Activated CD4-positive, alpha-beta T cell treated with anti-CD3 and anti-CD28 coated beads, Interleukin-2, amount 10 ng/mL, durations not matched to agents 24 days and 14 days (primary cell): Measurements from ENCODE around the gene CPOX. TPM values are rescaled to one million over a fixed set of nuclear protein-coding genes. Genes with fewer than 3 reads are reported as not detected.

ENCODE experiments used
- DNase-seq: peaks from one replicate; pipeline ENCODE4 v3.0.0; 2022
- H3K27ac Mint-ChIP-seq: one replicate; pipeline ENCODE4 v1.8.0; 2022; ENCODE audit warnings: mild to moderate bottlenecking, mixed read lengths
- H3K27me3 Mint-ChIP-seq: one replicate; pipeline ENCODE4 v1.8.0; 2022; ENCODE audit warnings: mixed read lengths
- H3K36me3 Mint-ChIP-seq: one replicate; pipeline ENCODE4 v1.8.0; 2022; ENCODE audit warnings: low read depth, mild to moderate bottlenecking, mixed read lengths
- H3K4me1 Mint-ChIP-seq: one replicate; pipeline ENCODE4 v1.8.0; 2021; ENCODE audit warnings: mixed read lengths
- H3K4me3 Mint-ChIP-seq: one replicate; pipeline ENCODE4 v1.8.0; 2022; ENCODE audit warnings: mild to moderate bottlenecking, moderate library complexity, mixed read lengths
- H3K9me3 Mint-ChIP-seq: one replicate; pipeline ENCODE4 v1.8.0; 2021; ENCODE audit warnings: mixed read lengths
- intact Hi-C: fragments of 100-400 bp; cut with micrococcal nuclease; formaldehyde crosslinking; loops from one replicate; pipeline ENCODE4 v1.15.1; 2023
- total RNA-seq: library from RNA; stranded (reverse); gene quantifications from 2 replicates; pipeline ENCODE4 v1.2.3, GENCODE V29; 2022

CPOX gene
- total RNA-seq, 1 donor from 2014 or later: 46.4 TPM

DNA sequence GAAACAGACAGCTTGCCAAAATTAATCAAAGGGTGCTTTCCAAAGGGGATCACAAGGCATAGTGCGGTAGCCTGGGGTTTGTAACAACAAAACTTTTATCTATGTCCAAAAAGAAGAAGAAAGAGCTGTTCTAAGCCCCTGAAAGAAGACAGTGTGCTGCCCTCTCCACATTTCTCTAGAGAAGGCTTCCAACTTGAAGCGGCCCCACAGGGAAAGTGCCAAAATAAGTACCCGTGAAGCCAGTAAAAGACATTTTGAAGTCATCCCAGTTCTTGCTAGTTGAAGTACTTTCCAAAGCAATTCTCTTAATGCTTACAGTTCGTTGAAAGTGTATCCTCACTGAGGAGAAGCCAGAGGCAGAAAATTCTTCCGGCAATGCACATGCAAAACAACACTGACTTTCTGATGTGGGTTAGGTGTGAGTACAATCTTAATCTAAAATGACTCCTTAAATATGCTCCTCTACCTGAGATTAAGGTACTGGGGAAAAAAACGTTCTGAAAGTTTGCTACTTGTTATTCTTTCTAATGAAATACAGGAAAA is 40.3 kb downstream of the CPOX start:
- Mint-ChIP-seq H3K27ac (peak overlapping the region; percentile 86), H3K27me3 (no peaks in the 10 kb centered on the region), H3K4me1 (peaks cover 78% of the 10 kb centered on the region), H3K9me3 (peaks cover 3% of the 10 kb centered on the region), H3K4me3 (peak overlapping the region; percentile 72), H3K36me3 (peaks cover 36% of the 10 kb centered on the region)
- intact Hi-C loops: no loop called here
- DNase-seq: peak; percentile 65

DNA sequence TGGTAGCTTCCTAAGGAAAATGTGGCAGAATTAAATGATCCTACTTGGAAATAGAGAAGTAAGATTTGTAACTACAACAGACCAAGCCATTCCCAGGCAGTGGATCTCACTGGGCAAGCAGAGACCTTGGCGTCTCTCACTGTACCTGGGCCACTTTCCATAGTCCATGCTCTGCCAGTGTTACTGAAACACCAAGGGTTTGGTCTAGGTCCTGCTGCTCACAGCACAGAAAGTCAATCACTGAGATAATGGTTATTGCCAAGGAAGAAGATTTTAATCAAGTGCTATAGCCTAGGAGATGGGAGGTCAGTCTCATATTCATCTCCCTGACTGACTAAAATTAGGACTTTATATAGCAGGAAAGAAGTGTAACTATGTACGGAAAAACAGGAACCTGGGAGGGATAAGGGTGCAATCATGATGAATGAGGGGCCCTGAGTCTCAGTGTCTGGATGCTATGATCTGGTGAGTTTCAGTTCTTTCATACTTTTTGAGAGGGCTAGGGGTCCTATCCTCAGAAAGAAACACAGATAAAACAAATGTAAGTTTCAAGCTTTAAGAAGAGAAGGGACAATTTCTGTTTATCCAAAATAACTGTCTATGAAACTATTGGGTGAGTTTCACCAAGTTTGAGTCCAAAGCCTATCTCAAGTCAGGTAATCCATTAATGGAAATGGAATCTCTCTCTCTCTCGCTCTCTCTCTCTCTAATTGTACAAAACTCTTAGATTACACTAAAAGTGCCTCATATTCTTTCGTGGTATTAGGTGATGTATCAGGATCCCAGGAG is 41.0 kb downstream of the CPOX start:
- intact Hi-C loops: no loop called here
- Mint-ChIP-seq H3K9me3 (peaks cover 3% of the 10 kb centered on the region), H3K27me3 (no peaks in the 10 kb centered on the region), H3K4me1 (peaks cover 74% of the 10 kb centered on the region), H3K36me3 (peaks cover 37% of the 10 kb centered on the region), H3K4me3 (peak overlapping the region; percentile 72), H3K27ac (peak overlapping the region; percentile 86)
- DNase-seq: peak; percentile 55

DNA sequence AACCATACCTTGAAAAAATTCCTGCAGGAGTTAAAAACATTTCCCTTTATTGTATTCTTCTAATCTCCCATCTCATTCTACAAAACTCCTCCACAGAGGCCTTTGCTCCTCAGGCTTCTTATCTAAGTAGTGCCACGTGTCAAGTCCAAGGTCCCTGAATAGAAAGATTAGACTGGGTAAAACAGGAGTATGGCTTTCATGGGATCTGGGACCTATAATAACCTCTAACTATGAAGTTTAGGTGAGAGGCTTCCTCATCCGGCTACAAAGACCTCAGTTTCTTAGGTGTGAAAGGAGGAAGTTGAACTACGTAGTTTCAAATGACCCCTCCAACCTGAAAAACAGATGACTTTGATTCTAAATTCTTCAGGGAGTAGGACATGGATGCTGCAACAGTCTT is 41.7 kb downstream of the CPOX start:
- peaks cover 37% of the 10 kb centered on the region for H3K36me3 Mint-ChIP-seq
- peak overlapping the region; percentile 86 for H3K27ac Mint-ChIP-seq
- H3K9me3 Mint-ChIP-seq: peaks cover 3% of the 10 kb centered on the region
- DNase-seq: peak; percentile 52
- peaks cover 69% of the 10 kb centered on the region for H3K4me1 Mint-ChIP-seq
- intact Hi-C loops: no loop called here
- peak overlapping the region; percentile 72 for H3K4me3 Mint-ChIP-seq
- no peaks in the 10 kb centered on the region for H3K27me3 Mint-ChIP-seq

DNA sequence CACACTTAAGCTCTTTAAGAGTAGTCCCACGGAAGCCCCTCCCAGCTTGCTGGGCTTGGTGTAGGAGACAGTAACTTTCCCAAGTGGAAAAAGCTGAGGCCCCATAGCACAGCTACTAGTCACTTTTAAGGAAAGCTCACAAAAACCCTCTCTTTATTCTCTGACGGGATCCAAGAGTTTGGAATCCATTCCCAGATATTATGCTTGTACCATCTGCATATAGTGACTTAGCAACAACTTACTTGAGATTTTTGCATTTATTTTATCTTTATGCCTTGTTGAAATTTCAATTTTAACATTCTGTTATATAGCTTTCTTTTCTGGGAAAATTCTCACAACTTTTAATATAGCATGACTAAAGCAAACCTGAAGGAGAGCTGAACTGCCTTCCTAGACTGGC is 42.2 kb downstream of the CPOX start:
- Mint-ChIP-seq H3K4me1 (peaks cover 66% of the 10 kb centered on the region), H3K27me3 (no peaks in the 10 kb centered on the region), H3K4me3 (no peak overlapping the region), H3K27ac (no peak overlapping the region), H3K36me3 (peaks cover 37% of the 10 kb centered on the region), H3K9me3 (peaks cover 3% of the 10 kb centered on the region)
- DNase-seq: no peak
- intact Hi-C loops: no loop called here

DNA sequence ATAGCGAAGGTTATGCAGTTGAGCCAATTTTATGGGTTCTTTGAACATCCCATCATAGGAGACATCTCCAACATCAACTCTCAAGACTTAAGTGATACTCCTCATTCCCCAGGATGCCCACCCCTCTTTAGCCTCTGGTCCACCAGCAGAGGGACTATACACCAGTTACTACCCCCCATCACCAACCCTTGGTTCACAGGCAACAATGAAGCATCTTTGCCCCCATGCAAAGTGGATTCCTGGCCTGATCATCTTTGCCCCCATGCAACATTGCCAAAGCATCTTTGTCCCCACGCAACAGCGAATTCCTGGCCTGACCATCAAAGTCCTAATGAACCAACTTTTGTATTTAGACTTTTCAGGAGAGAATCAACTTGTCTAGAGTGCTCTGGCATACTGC is 42.6 kb downstream of the CPOX start:
- H3K27ac Mint-ChIP-seq: peak overlapping the region; percentile 18
- peaks cover 3% of the 10 kb centered on the region for H3K9me3 Mint-ChIP-seq
- H3K36me3 Mint-ChIP-seq: peaks cover 36% of the 10 kb centered on the region
- H3K4me1 Mint-ChIP-seq: peaks cover 66% of the 10 kb centered on the region
- no peaks in the 10 kb centered on the region for H3K27me3 Mint-ChIP-seq
- peak; percentile 56 for DNase-seq
- intact Hi-C loops: no loop called here
- H3K4me3 Mint-ChIP-seq: no peak overlapping the region

DNA sequence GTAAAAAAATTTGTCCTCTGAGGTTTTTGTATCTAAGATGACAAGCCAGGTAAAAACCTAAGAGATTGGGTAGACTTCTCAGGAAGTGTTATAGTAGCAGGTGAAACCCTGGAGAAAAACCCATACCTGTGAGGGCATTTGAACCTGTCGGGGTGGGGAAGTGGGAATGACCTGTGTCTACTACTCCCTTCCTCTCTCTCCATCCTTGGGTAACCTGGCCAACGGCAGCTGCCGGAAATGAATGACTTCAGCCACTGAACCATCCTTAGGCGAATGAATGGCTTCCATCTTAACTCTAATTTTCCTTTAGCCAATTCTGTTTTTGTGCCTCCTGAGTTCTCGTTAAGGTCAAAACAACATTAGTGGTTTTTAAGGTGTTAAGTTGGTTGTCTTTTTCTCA is 44.9 kb downstream of the CPOX start:
- Mint-ChIP-seq H3K27ac (no peak overlapping the region), H3K4me3 (no peak overlapping the region), H3K9me3 (no peaks in the 10 kb centered on the region), H3K36me3 (peaks cover 32% of the 10 kb centered on the region), H3K4me1 (peaks cover 57% of the 10 kb centered on the region), H3K27me3 (no peaks in the 10 kb centered on the region)
- DNase-seq: peak; percentile 51
- intact Hi-C loops: no loop called here

DNA sequence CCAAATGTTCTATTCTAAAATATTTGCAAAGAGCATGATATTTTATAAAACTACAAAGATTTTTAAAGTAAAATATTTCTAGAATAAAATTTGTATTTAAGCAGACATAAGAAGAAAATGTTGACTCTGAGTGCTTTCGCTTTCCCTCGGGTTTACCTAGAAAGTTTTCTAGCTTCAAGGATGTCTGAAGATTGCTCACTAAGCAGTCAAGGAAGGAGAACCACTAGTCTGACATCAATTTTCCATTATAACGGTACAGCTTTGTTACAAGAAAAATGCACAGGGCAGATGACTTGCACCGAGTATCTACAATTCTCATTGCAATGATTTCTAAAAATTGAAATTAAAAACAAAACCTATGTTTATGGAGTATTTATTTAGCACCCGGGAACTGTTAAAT is 47.5 kb downstream of the CPOX start:
- DNase-seq: peak; percentile 82
- peak overlapping the region; percentile 78 for H3K4me3 Mint-ChIP-seq
- H3K4me1 Mint-ChIP-seq: peaks cover 52% of the 10 kb centered on the region
- H3K27me3 Mint-ChIP-seq: no peaks in the 10 kb centered on the region
- intact Hi-C loops: loop anchor here (1.0 kb wide), 2 partner anchors 10 kb away; no protein-coding TSS in a partner anchor
- peaks cover 26% of the 10 kb centered on the region for H3K36me3 Mint-ChIP-seq
- H3K9me3 Mint-ChIP-seq: peaks cover 8% of the 10 kb centered on the region
- H3K27ac Mint-ChIP-seq: peak overlapping the region; percentile 94

DNA sequence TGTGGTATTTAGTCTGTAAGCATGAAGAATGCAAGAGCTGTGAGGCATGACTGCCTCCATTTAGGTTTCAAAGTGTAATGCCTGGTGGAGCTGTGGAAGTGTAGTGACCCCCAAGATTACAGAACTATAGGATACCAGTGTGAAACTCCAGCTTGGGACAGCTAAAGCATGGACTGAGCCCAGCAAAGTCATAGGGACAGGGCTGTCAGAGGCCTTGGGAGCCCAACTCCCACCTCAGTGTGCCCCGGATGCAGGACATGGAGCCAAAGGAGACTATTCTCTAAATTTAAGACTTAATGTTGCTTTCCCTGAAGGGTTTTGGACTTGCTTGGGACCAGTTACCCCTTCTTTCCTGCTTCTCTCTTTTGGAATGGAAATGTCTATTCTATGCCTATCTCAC is 50.8 kb downstream of the CPOX start:
- no peak overlapping the region for H3K4me3 Mint-ChIP-seq
- intact Hi-C loops: no loop called here
- peak; percentile 57 for DNase-seq
- no peaks in the 10 kb centered on the region for H3K27me3 Mint-ChIP-seq
- H3K36me3 Mint-ChIP-seq: peaks cover 8% of the 10 kb centered on the region
- H3K27ac Mint-ChIP-seq: no peak overlapping the region
- H3K4me1 Mint-ChIP-seq: peaks cover 47% of the 10 kb centered on the region
- peaks cover 8% of the 10 kb centered on the region for H3K9me3 Mint-ChIP-seq

DNA sequence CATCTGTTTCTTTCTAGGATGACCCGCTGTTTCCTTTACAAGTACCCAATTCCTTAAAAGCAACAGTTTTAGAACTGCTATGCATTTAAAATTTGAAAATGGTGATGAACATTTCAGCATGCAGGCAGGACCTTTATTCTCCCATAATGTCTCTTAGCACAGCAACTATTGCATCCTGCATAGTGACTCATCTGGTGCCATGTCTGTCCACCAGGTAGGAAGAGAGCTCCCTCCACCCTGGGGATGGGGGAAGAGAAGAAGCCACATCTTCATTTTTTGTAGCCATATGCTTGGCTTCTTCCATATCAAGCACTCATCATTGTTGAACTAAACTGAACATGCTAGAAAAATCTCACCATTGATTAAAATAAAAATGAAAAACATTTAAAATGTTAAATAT is 51.7 kb downstream of the CPOX start:
- intact Hi-C loops: no loop called here
- H3K27me3 Mint-ChIP-seq: no peaks in the 10 kb centered on the region
- peak; percentile 69 for DNase-seq

DNA sequence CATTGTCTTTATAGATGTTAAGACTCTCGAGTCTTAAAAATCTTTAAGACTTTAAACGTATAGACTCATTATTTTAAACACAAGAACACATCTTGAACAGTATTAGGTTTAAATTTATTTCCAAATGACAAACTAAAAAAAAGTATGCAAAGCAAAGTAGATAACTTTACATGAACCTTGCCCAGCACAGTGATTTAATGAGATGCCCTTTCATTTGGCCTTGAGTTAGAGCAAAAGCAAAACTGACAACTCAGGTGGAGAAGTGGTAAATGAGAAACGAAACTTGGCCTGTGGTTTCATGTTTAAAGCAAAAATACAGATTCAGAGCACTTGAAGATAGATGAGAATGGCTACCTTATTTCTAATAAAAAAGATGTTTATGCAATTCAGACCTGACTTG is 53.1 kb downstream of the CPOX start:
- Mint-ChIP-seq H3K36me3 (peaks cover 8% of the 10 kb centered on the region), H3K4me3 (peak overlapping the region; percentile 45), H3K9me3 (peaks cover 8% of the 10 kb centered on the region), H3K27me3 (no peaks in the 10 kb centered on the region), H3K27ac (peak overlapping the region; percentile 46), H3K4me1 (peaks cover 50% of the 10 kb centered on the region)
- intact Hi-C loops: loop anchor here (1.0 kb wide), 2 partner anchors 18 to 25 kb away; partner anchors contain the start of gene CLDND1
- peak; percentile 82 for DNase-seq

More for the DNA sequence above, 51.7 kb downstream of the CPOX start:
- H3K4me3 Mint-ChIP-seq: peak overlapping the region; percentile 55
- peaks cover 8% of the 10 kb centered on the region for H3K9me3 Mint-ChIP-seq
- H3K4me1 Mint-ChIP-seq: peaks cover 51% of the 10 kb centered on the region
- H3K27ac Mint-ChIP-seq: peak overlapping the region; percentile 83
- peaks cover 8% of the 10 kb centered on the region for H3K36me3 Mint-ChIP-seq

DNA sequence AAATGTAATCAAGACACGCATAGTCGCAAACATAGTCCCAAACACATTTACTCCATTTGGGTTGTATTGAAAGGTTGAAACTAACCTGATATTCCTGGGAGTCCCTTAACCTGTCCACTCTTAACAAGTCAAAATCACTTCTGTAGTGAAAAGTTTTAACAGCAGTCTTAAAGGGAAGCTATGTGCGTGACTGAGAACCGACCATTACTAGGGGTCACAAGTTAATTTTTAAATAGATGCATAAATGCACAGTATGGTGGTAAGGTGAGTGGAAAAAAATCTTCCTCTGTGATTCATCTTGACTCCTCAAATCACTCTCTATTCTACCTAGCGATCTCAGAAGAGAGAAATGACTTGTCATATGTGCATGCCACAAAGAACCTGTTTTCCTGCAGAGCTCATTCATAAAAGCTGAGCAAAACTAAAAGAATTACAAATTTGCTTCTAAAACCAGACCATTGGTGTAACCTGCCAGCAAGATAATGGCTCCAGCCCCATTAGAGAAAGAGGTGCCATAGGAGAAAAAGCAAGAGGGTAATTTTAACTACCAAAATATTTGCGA is 56.9 kb downstream of the CPOX start:
- Mint-ChIP-seq H3K36me3 (peaks cover 14% of the 10 kb centered on the region), H3K4me3 (peak overlapping the region; percentile 59)

DNA sequence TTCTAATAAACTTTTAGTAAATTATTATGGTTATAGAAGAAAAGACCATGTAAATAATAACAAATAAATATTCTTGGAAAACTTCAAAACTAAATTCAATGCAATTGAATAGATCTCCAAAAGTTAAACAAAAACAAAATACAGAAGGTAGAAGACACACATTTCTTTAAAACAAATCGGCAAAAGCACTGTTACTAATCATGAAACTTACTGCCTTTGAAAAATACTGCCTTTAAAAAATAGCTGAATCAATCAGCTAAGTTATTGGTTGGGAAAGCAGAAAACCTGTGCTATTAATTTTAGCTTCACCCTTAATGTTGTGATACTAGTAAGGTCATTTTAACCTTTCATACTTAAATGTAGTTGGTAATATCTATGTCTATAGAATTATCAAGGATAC is 58.7 kb downstream of the CPOX start:
- peak overlapping the region; percentile 53 for H3K4me3 Mint-ChIP-seq
- peaks cover 5% of the 10 kb centered on the region for H3K9me3 Mint-ChIP-seq
- no peak for DNase-seq
- intact Hi-C loops: no loop called here
- no peaks in the 10 kb centered on the region for H3K27me3 Mint-ChIP-seq
- H3K4me1 Mint-ChIP-seq: peaks cover 43% of the 10 kb centered on the region
- H3K27ac Mint-ChIP-seq: no peak overlapping the region
- H3K36me3 Mint-ChIP-seq: peaks cover 20% of the 10 kb centered on the region

More for the DNA sequence above, 56.9 kb downstream of the CPOX start:
- Mint-ChIP-seq H3K4me1 (peaks cover 41% of the 10 kb centered on the region), H3K27me3 (no peaks in the 10 kb centered on the region), H3K9me3 (peaks cover 1% of the 10 kb centered on the region), H3K27ac (peak overlapping the region; percentile 84)
- intact Hi-C loops: loop anchor here (1.0 kb wide), 4 partner anchors 10 to 29 kb away; partner anchors contain the start of gene CLDND1
- peak; percentile 67 for DNase-seq

DNA sequence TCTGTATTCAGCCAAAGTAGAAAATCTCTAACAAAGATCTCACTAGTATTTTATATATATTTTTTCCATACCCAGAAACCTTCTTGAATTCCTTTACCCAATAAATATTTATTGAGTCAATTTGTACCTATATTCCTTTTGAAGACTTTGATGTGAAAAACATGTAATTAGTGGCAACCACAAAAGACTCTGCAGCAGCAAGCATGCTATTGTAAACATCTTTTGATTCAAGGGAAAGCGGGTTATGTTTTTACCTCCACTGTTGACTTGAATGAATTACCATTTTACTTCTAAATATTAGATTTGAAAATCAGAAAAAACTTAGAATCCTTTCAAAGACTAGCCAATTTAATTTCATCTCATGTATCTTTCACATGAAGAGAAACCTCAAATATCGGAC is 59.2 kb downstream of the CPOX start:
- peak; percentile 32 for DNase-seq
- Mint-ChIP-seq H3K4me1 (peaks cover 43% of the 10 kb centered on the region), H3K4me3 (peak overlapping the region; percentile 65), H3K9me3 (peaks cover 6% of the 10 kb centered on the region), H3K36me3 (peaks cover 20% of the 10 kb centered on the region), H3K27ac (no peak overlapping the region), H3K27me3 (no peaks in the 10 kb centered on the region)
- intact Hi-C loops: no loop called here
